Neural progenitor cell (in vitro differentiated cells): ENCODE data around the gene POP4. TPM values are rescaled to one million over a fixed set of nuclear protein-coding genes. Genes with fewer than 3 reads are reported as not detected.

Experiments
- DNase-seq: peaks from one replicate; pipeline ENCODE4 v3.0.0-alpha.2; 2016; ENCODE audit warnings: low spot score
- H2AFZ ChIP-seq: fragments of 200-600 bp; sonication (generic); replicated peaks from 2 replicates; pipeline ENCODE4 v1.6.1; 2016; ENCODE audit warnings: antibody characterized with exemption
- H3F3A ChIP-seq: fragments of 200-600 bp; sonication (generic); 2 replicates; pipeline ENCODE4 v1.6.1; 2016; ENCODE audit warnings: antibody characterized with exemption, low read depth
- H3K27ac ChIP-seq: fragments of 200-600 bp; sonication (generic); 2 replicates; pipeline ENCODE4 v1.5.1; 2016; ENCODE audit warnings: mild to moderate bottlenecking
- H3K27me3 ChIP-seq: fragments of 200-600 bp; sonication (generic); 2 replicates; pipeline ENCODE4 v1.6.1; 2016; ENCODE audit warnings: mild to moderate bottlenecking, moderate library complexity
- H3K36me3 ChIP-seq: fragments of 200-600 bp; sonication (generic); 2 replicates; pipeline ENCODE4 v1.5.1; 2016
- H3K4me1 ChIP-seq: fragments of 200-600 bp; sonication (generic); 2 replicates; pipeline ENCODE4 v1.6.1; 2016; ENCODE audit warnings: mixed run types
- H3K4me2 ChIP-seq: fragments of 200-600 bp; sonication (generic); 2 replicates; pipeline ENCODE4 v1.6.1; 2016
- H3K4me3 ChIP-seq: fragments of 200-600 bp; sonication (generic); 2 replicates; pipeline ENCODE4 v1.5.1; 2016
- H3K79me2 ChIP-seq: fragments of 200-600 bp; sonication (generic); 2 replicates; pipeline ENCODE4 v1.6.1; 2016; ENCODE audit warnings: low read depth
- H3K9ac ChIP-seq: fragments of 200-600 bp; sonication (generic); 2 replicates; pipeline ENCODE4 v1.6.1; 2016
- H3K9me3 ChIP-seq: fragments of 200-600 bp; sonication (generic); 2 replicates; pipeline ENCODE4 v1.5.1; 2016; ENCODE audit warnings: low read depth
- H4K20me1 ChIP-seq: fragments of 200-600 bp; sonication (generic); 2 replicates; pipeline ENCODE4 v1.6.1; 2016; ENCODE audit warnings: low read depth
- H3K27ac Mint-ChIP-seq: 3 replicates; pipeline ENCODE4 v1.8.0; 2021; ENCODE audit warnings: mixed read lengths
- H3K27me3 Mint-ChIP-seq: 2 replicates; pipeline ENCODE4 v1.8.0; 2022; ENCODE audit warnings: low read depth, mild to moderate bottlenecking, inconsistent platforms, moderate library complexity, mixed read lengths; ENCODE audit not compliant: insufficient read depth
- H3K36me3 Mint-ChIP-seq: 3 replicates; pipeline ENCODE4 v1.8.0; 2021; ENCODE audit warnings: mixed read lengths
- H3K4me1 Mint-ChIP-seq: 3 replicates; pipeline ENCODE4 v1.8.0; 2021; ENCODE audit warnings: mixed read lengths
- H3K4me3 Mint-ChIP-seq: 3 replicates; pipeline ENCODE4 v1.8.0; 2021; ENCODE audit warnings: mild to moderate bottlenecking, moderate library complexity, mixed read lengths
- H3K9me3 Mint-ChIP-seq: 3 replicates; pipeline ENCODE4 v1.8.0; 2020; ENCODE audit warnings: mixed read lengths
- CTCF ChIP-seq: fragments of 200-600 bp; sonication (generic); IDR thresholded peaks from 2 replicates; pipeline ENCODE4 v1.5.1; 2017; ENCODE audit warnings: antibody characterized with exemption, mild to moderate bottlenecking
- EZH2 ChIP-seq: fragments of 200-600 bp; sonication (generic); IDR thresholded peaks from 2 replicates; pipeline ENCODE4 v1.6.1; 2017; ENCODE audit warnings: antibody characterized with exemption, mild to moderate bottlenecking, moderate library complexity
- EZH2phosphoT487 ChIP-seq: fragments of 200-600 bp; sonication (generic); IDR thresholded peaks from 2 replicates; pipeline ENCODE4 v1.6.1; 2017; ENCODE audit warnings: antibody characterized with exemption
- total RNA-seq: library from RNA; depleted of rRNA; stranded (reverse); fragments of >200 nt; gene quantifications from 2 replicates; pipeline ENCODE4 v1.2.3, GENCODE V29; 2015; ENCODE audit warnings: low replicate concordance

POP4 gene
- total RNA-seq, 1 donor from 2014 or later, result 77.8 TPM

DNA sequence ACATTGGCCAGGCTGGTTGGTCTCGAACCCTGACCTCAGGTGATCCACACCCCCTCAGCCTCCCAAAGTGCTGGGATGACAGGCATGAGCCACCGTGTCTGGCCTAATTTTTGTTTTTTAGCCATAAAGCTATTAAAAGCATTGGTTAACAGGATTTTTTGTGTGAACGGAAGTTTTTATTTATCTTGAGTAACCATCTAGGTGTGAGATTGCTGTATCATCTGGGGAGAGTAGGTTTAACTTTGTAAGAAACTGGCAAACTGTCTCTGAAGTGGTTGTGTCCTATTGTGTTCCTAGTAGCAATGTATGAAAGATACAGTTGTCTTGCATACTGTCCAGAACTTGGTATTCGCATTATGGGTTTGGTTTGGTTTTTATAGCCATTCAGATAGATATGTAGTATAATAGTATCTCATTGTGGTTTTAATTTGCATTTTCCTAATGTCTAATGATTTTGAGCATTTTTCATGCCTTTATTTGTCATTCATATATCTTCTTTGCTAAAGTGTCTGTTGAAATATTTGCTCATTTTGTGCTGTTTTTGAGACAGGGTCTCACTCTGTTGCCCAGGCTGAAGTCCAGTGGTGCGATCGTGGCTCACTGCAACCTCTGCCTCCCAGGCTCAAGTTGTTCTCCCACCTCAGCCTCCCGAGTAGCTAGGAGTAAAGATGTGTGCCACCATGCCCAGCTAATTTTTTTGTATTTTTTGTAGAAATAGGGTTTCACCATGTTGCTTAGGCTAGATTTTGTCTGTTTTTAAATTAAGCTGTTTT is 45.7 kb downstream of the POP4 start:
- H4K20me1 ChIP-seq, result no peaks in the 10 kb centered on the region
- Mint-ChIP-seq H3K4me3 (no peak overlapping the region), H3K9me3 (peaks cover 3% of the 10 kb centered on the region), H3K36me3 (no peaks in the 10 kb centered on the region), H3K27ac (no peak overlapping the region), H3K27me3 (peaks cover 4% of the 10 kb centered on the region), H3K4me1 (no peaks in the 10 kb centered on the region)
- no peaks in the 10 kb centered on the region for H3K27me3 ChIP-seq
- H3K9ac ChIP-seq, result no peak overlapping the region
- TF ChIP-seq EZH2phosphoT487 (no peak), EZH2 (no peak), CTCF (no peak)
- H3K4me2 ChIP-seq, result no peak overlapping the region
- H3K36me3 ChIP-seq, result no peaks in the 10 kb centered on the region
- H3K4me1 ChIP-seq, result no peaks in the 10 kb centered on the region
- no peaks in the 10 kb centered on the region for H3F3A ChIP-seq
- H3K4me3 ChIP-seq, result no peak overlapping the region
- DNase-seq, result no peak
- H3K27ac ChIP-seq, result no peak overlapping the region
- no peaks in the 10 kb centered on the region for H3K79me2 ChIP-seq
- no peaks in the 10 kb centered on the region for H3K9me3 ChIP-seq
- no peak overlapping the region for H2AFZ ChIP-seq

DNA sequence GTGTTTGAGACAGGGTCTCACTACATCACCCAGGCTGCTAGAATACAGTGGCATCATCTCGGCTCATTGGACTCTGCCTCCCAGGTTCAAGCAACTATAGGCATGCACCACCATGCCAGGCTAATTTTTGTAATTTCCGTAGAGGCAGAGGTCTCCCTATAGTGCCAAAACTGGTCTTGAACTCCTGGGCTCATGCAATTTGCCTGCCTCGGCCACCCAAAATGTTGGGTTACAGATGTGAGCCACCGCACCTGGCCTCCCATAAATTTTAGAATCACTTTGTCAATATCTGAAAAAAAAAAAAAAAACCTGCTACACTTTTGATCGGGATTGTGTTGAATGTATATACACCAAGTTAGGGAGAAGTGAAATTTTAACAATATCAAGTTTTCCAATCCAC is 47.3 kb downstream of the POP4 start:
- Mint-ChIP-seq H3K9me3 (peaks cover 3% of the 10 kb centered on the region), H3K4me1 (peaks cover under 1% of the 10 kb centered on the region), H3K36me3 (no peaks in the 10 kb centered on the region), H3K27ac (no peak overlapping the region), H3K4me3 (no peak overlapping the region), H3K27me3 (peaks cover 2% of the 10 kb centered on the region)
- Histone ChIP-seq H3K4me3 (no peak overlapping the region), H3K27ac (no peak overlapping the region), H3K36me3 (no peaks in the 10 kb centered on the region), H3K4me1 (no peaks in the 10 kb centered on the region), H3K9ac (no peak overlapping the region), H3K27me3 (no peaks in the 10 kb centered on the region), H2AFZ (no peak overlapping the region), H3K4me2 (no peak overlapping the region), H3F3A (no peaks in the 10 kb centered on the region), H4K20me1 (no peaks in the 10 kb centered on the region), H3K9me3 (no peaks in the 10 kb centered on the region), H3K79me2 (no peaks in the 10 kb centered on the region)
- TF ChIP-seq CTCF (no peak), EZH2 (no peak), EZH2phosphoT487 (no peak)
- no peak for DNase-seq

DNA sequence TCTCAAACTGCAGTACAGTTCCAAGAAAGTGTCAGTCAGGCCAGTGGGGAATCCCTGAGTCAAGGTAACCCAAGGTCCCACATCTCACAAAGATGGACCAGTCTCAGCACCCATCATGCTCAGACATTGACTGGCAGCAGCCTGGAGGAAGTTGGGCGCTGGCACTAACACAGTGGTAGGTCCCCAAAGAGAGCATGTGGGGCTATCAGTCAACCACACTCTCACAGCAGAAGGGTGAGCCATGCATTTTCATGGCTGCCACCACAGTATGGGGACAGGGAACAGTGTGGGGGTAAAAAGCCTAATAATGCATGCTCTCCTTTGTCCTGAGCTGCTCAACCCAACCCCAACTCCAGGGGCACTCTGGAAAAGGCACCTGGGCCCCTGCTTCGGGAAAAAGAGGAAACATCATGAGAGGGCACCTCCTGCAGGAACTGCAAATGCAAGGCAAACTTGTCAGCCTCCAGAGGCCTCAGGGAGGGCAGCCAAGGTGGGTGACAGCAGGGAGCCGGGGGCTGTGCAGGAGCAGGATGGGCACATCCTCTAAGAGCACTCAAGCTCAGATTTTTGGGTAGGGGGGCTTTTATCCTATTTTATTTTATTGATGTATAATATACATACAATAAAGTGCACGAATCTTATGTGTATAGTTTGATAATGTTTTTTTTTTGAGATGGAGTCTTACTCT is 49.7 kb downstream of the POP4 start:
- TF ChIP-seq EZH2 (no peak), EZH2phosphoT487 (no peak), CTCF (no peak)
- Histone ChIP-seq H3K4me2 (no peak overlapping the region), H3K79me2 (no peaks in the 10 kb centered on the region), H3K27ac (no peak overlapping the region), H2AFZ (no peak overlapping the region), H3K9ac (no peak overlapping the region), H3K4me1 (no peaks in the 10 kb centered on the region), H4K20me1 (no peaks in the 10 kb centered on the region), H3K4me3 (no peak overlapping the region), H3K9me3 (no peaks in the 10 kb centered on the region), H3K27me3 (no peaks in the 10 kb centered on the region), H3K36me3 (no peaks in the 10 kb centered on the region), H3F3A (no peaks in the 10 kb centered on the region)
- Mint-ChIP-seq H3K9me3 (peaks cover 3% of the 10 kb centered on the region), H3K27me3 (peaks cover 3% of the 10 kb centered on the region), H3K27ac (no peak overlapping the region), H3K4me1 (peaks cover 3% of the 10 kb centered on the region), H3K36me3 (no peaks in the 10 kb centered on the region), H3K4me3 (no peak overlapping the region)
- DNase-seq, result no peak
